Measurements from ENCODE around the gene VPS16. TPM values are rescaled to one million over a fixed set of nuclear protein-coding genes. Genes with fewer than 3 reads are reported as not detected.

The VPS16 gene
- total and polyA plus RNA-seq, 4 donors: 14.5 to 24.3 (median 16.1) TPM

GRCh38 chr20:2822073-2822472 lies 18.5 kb upstream of the VPS16 start:
- TF ChIP-seq ZBTB33 (IDR thresholded peaks at IDR 0.05) (no peak), EGR1 (IDR thresholded peaks at IDR 0.05; ENCODE audit: low read depth in 2 of 2) (no peak), CTCF (IDR thresholded peaks at IDR 0.05; ENCODE audit: low read depth, low read length, missing input control) (no peak)
- no peak overlapping the region for H3K9ac ChIP-seq (ENCODE audit: low read depth in 1 of 2, low read length in 2 of 2)
- H3K4me3 ChIP-seq (ENCODE audit: low read depth in 1 of 3, low read length in 3 of 3): no peak overlapping the region
- H3K27me3 ChIP-seq (ENCODE audit: control insufficient read depth in 4 of 4, insufficient read depth in 4 of 4, low read length in 3 of 4): no peaks in the 10 kb centered on the region
- DNase-seq (ENCODE audit: low spot score): no peak
- peaks cover 0 to 3% (median 1%) of the 10 kb centered on the region in 4 donors for H3K4me1 ChIP-seq (ENCODE audit: control insufficient read depth in 4 of 4, insufficient read depth in 4 of 4, low read length in 3 of 4)
- H3K36me3 ChIP-seq (ENCODE audit: control insufficient read depth in 4 of 4, insufficient read depth in 3 of 4, low read depth in 1 of 4, low read length in 3 of 4): no peaks in the 10 kb centered on the region
- H3K27ac ChIP-seq (ENCODE audit: low read depth in 1 of 2, low read length in 2 of 2): no peak overlapping the region
- WGBS: 10% methylated on average over 5 of the region's 5 CpGs
- no peaks in the 10 kb centered on the region for H3K9me3 ChIP-seq (ENCODE audit: control insufficient read depth in 4 of 4, low read length in 3 of 4)

- no peak for DNase-seq (ENCODE audit: low spot score)
- Histone ChIP-seq H3K9me3 (ENCODE audit: control insufficient read depth in 4 of 4, low read length in 3 of 4) (no peaks in the 10 kb centered on the region), H3K4me1 (ENCODE audit: control insufficient read depth in 4 of 4, insufficient read depth in 4 of 4, low read length in 3 of 4) (peaks cover 0 to 3% (median 0%) of the 10 kb centered on the region in 4 donors), H3K27me3 (ENCODE audit: control insufficient read depth in 4 of 4, insufficient read depth in 4 of 4, low read length in 3 of 4) (no peaks in the 10 kb centered on the region), H3K36me3 (ENCODE audit: control insufficient read depth in 4 of 4, insufficient read depth in 3 of 4, low read depth in 1 of 4, low read length in 3 of 4) (no peaks in the 10 kb centered on the region), H3K27ac (ENCODE audit: low read depth in 1 of 2, low read length in 2 of 2) (no peak overlapping the region), H3K4me3 (ENCODE audit: low read depth in 1 of 3, low read length in 3 of 3) (no peak overlapping the region), H3K9ac (ENCODE audit: low read depth in 1 of 2, low read length in 2 of 2) (no peak overlapping the region)
- no peak for TF ChIP-seq MAX (IDR thresholded peaks at IDR 0.05)
- TF ChIP-seq ATF3 (IDR thresholded peaks at IDR 0.05): no peak
- TF ChIP-seq HNF4A (conservative IDR thresholded peaks at IDR 0.05): no peak
- TF ChIP-seq CTCF (IDR thresholded peaks at IDR 0.05; ENCODE audit: low read depth, low read length, missing input control): no peak
- TF ChIP-seq HNF4G (IDR thresholded peaks at IDR 0.05): no peak
- no peak for TF ChIP-seq TAF1 (conservative IDR thresholded peaks at IDR 0.05)
- no peak for TF ChIP-seq FOXA2 (IDR thresholded peaks at IDR 0.05)
- no peak for TF ChIP-seq YY1 (IDR thresholded peaks at IDR 0.05)
- no peak for TF ChIP-seq EGR1 (IDR thresholded peaks at IDR 0.05; ENCODE audit: low read depth in 2 of 2)
- TF ChIP-seq SP1 (IDR thresholded peaks at IDR 0.05): no peak
- no peak for TF ChIP-seq REST (IDR thresholded peaks at IDR 0.05)
- no peak for TF ChIP-seq RXRA (IDR thresholded peaks at IDR 0.05)
- no peak for TF ChIP-seq ZBTB33 (IDR thresholded peaks at IDR 0.05)
- no peak for TF ChIP-seq NR2F2 (IDR thresholded peaks at IDR 0.05)
- no peak for TF ChIP-seq GABPA (IDR thresholded peaks at IDR 0.05 in 1 of 2, conservative IDR thresholded peaks at IDR 0.05 in 1 of 2)
- no peak for TF ChIP-seq FOXA1 (IDR thresholded peaks at IDR 0.05)
- TF ChIP-seq RAD21 (IDR thresholded peaks at IDR 0.05): no peak
- TF ChIP-seq JUND (IDR thresholded peaks at IDR 0.05): no peak
- WGBS: 77% methylated on average over 2 of the region's 2 CpGs
Measured at GRCh38 chr20:2825761-2826160, 14.8 kb upstream of the VPS16 start.
